ENCODE results near the gene CNTN6. TPM values are rescaled to one million over a fixed set of nuclear protein-coding genes. Genes with fewer than 3 reads are reported as not detected.

Gene CNTN6
- total RNA-seq, 2 donors from 2014 or later, result not detected

GRCh38 chr3:1227111-1227510, 134.3 kb downstream of the CNTN6 start:
- no peak overlapping the region for H3K4me3 ChIP-seq
- no peak overlapping the region for H3K27ac ChIP-seq
- ATAC-seq, result no peak
- 72 to 82% methylated on average over 3 of the region's 3 CpGs for WGBS, 2 donors
- H3K27me3 ChIP-seq, result no peaks in the 10 kb centered on the region
- H3K36me3 ChIP-seq (replicated peaks in 1 of 2; ENCODE audit: insufficient read depth in 1 of 2, low read depth in 2 of 2), result no peaks in the 10 kb centered on the region
- no peak for TF ChIP-seq POLR2A (IDR thresholded peaks at IDR 0.05)
- no peak for TF ChIP-seq CTCF (IDR thresholded peaks at IDR 0.05)
- intact Hi-C loops (cut with DNase I), result no loop called here
- H3K9me3 ChIP-seq, result no peaks in the 10 kb centered on the region
- no peaks in the 10 kb centered on the region for H3K4me1 ChIP-seq
- DNase-seq, result no peak

- H3K4me3 ChIP-seq, result no peak overlapping the region
- no peaks in the 10 kb centered on the region for H3K36me3 ChIP-seq (replicated peaks in 1 of 2; ENCODE audit: insufficient read depth in 1 of 2, low read depth in 2 of 2)
- intact Hi-C loops (cut with DNase I), result no loop called here
- WGBS, 2 donors, result 53 to 63% methylated on average over 4 of the region's 4 CpGs
- DNase-seq (no peak), ATAC-seq (no peak)
- H3K27me3 ChIP-seq, result no peaks in the 10 kb centered on the region
- TF ChIP-seq CTCF (IDR thresholded peaks at IDR 0.05), result no peak
- no peak for TF ChIP-seq POLR2A (IDR thresholded peaks at IDR 0.05)
- no peak overlapping the region for H3K27ac ChIP-seq
- no peaks in the 10 kb centered on the region for H3K9me3 ChIP-seq
- no peaks in the 10 kb centered on the region for H3K4me1 ChIP-seq
Measured at GRCh38 chr3:1228289-1228688, 135.5 kb downstream of the CNTN6 start.

GRCh38 chr3:1230920-1231319, 138.1 kb downstream of the CNTN6 start:
- Histone ChIP-seq H3K4me1 (no peaks in the 10 kb centered on the region), H3K4me3 (no peak overlapping the region), H3K9me3 (no peaks in the 10 kb centered on the region), H3K36me3 (replicated peaks in 1 of 2; ENCODE audit: insufficient read depth in 1 of 2, low read depth in 2 of 2) (no peaks in the 10 kb centered on the region), H3K27me3 (no peaks in the 10 kb centered on the region), H3K27ac (no peak overlapping the region)
- DNase-seq (no peak), ATAC-seq (no peak)
- no peak for TF ChIP-seq CTCF (IDR thresholded peaks at IDR 0.05)
- no peak for TF ChIP-seq POLR2A (IDR thresholded peaks at IDR 0.05)
- intact Hi-C loops (cut with DNase I), result no loop called here
- WGBS, 2 donors, result 69 to 71% methylated on average over 4 of the region's 4 CpGs

- Histone ChIP-seq H3K36me3 (replicated peaks in 1 of 2; ENCODE audit: insufficient read depth in 1 of 2, low read depth in 2 of 2) (no peaks in the 10 kb centered on the region), H3K27ac (no peak overlapping the region), H3K9me3 (no peaks in the 10 kb centered on the region), H3K27me3 (no peaks in the 10 kb centered on the region), H3K4me1 (no peaks in the 10 kb centered on the region), H3K4me3 (no peak overlapping the region)
- TF ChIP-seq CTCF (IDR thresholded peaks at IDR 0.05) (no peak), POLR2A (IDR thresholded peaks at IDR 0.05) (no peak)
- no peak for ATAC-seq
- WGBS, 2 donors, result 38 to 58% methylated on average over 3 of the region's 3 CpGs
- DNase-seq, result no peak
- intact Hi-C loops (cut with DNase I), result no loop called here
Measured at GRCh38 chr3:1232276-1232675, 139.5 kb downstream of the CNTN6 start.

GRCh38 chr3:1235526-1236120, 142.8 kb downstream of the CNTN6 start:
- intact Hi-C loops (cut with DNase I), result no loop called here
- DNase-seq, result no peak

More at GRCh38 chr3:1235526-1236120, 142.8 kb downstream of the CNTN6 start:
- Histone ChIP-seq H3K36me3 (replicated peaks in 1 of 2; ENCODE audit: insufficient read depth in 1 of 2, low read depth in 2 of 2) (no peaks in the 10 kb centered on the region), H3K9me3 (no peaks in the 10 kb centered on the region), H3K27me3 (no peaks in the 10 kb centered on the region), H3K27ac (no peak overlapping the region), H3K4me1 (no peaks in the 10 kb centered on the region), H3K4me3 (no peak overlapping the region)
- TF ChIP-seq CTCF (IDR thresholded peaks at IDR 0.05) (no peak), POLR2A (IDR thresholded peaks at IDR 0.05) (no peak)
- 65 to 71% methylated on average over 7 to 8 of the region's 8 CpGs for WGBS, 2 donors
- ATAC-seq, result no peak

All from body of pancreas (tissue), 4 donors.